Dermis blood vessel endothelial cell (primary cell): ENCODE measurements around the gene LPGAT1. TPM values are rescaled to one million over a fixed set of nuclear protein-coding genes. Genes with fewer than 3 reads are reported as not detected.
"Not testable (repeated sequence)": the region's sequence is repeated elsewhere in the genome, so short reads cannot be mapped to it uniquely, and the experiment has no call there.

Experiments used
- DNase-seq: peaks from one replicate; pipeline ENCODE4 v3.0.0; 2010
- total RNA-seq: library from RNA; depleted of rRNA; stranded (reverse); fragments of >200 nt; gene quantifications from 2 replicates; pipeline ENCODE4 v1.2.3, GENCODE V29; 2014

LPGAT1 gene
- total RNA-seq, 1 donor from 2014 or later: 76.6 TPM

- DNase-seq: no peak
Measured at GRCh38 chr1:211734359-211734758, 96.2 kb downstream of the LPGAT1 start.

- no peak for DNase-seq
Measured at GRCh38 chr1:211732293-211732980, 98.1 kb downstream of the LPGAT1 start.

- DNase-seq: no peak
Measured at GRCh38 chr1:211731456-211732292, 98.9 kb downstream of the LPGAT1 start.

GRCh38 chr1:211730347-211730746 lies 100.2 kb downstream of the LPGAT1 start:
- DNase-seq: no peak

GRCh38 chr1:211729238-211729637 lies 101.3 kb downstream of the LPGAT1 start:
- DNase-seq: no peak

- no peak for DNase-seq
Measured at GRCh38 chr1:211726467-211726995, 104.0 kb downstream of the LPGAT1 start.

GRCh38 chr1:211724687-211725196 lies 105.8 kb downstream of the LPGAT1 start:
- DNase-seq: no peak

- no peak for DNase-seq
Measured at GRCh38 chr1:211723273-211723672, 107.3 kb downstream of the LPGAT1 start.

- no peak for DNase-seq
Measured at GRCh38 chr1:211722277-211723175, 108.0 kb downstream of the LPGAT1 start.

- not testable (repeated sequence) for DNase-seq
Measured at GRCh38 chr1:211716555-211716954, 114.0 kb downstream of the LPGAT1 start.

- DNase-seq: peak; percentile 10
Measured at GRCh38 chr1:211715971-211716370, 114.6 kb downstream of the LPGAT1 start.

- DNase-seq: no peak
Measured at GRCh38 chr1:211714154-211714553, 116.4 kb downstream of the LPGAT1 start.

- no peak for DNase-seq
Measured at GRCh38 chr1:211713231-211713630, 117.3 kb downstream of the LPGAT1 start.

- DNase-seq: no peak
Measured at GRCh38 chr1:211711315-211711705, 119.3 kb downstream of the LPGAT1 start.

GRCh38 chr1:211710566-211711314 lies 119.8 kb downstream of the LPGAT1 start:
- no peak for DNase-seq

- DNase-seq: no peak
Measured at GRCh38 chr1:211708926-211709325, 121.6 kb downstream of the LPGAT1 start.

- no peak for DNase-seq
Measured at GRCh38 chr1:211708006-211708405, 122.6 kb downstream of the LPGAT1 start.

- no peak for DNase-seq
Measured at GRCh38 chr1:211705467-211706091, 125.0 kb downstream of the LPGAT1 start.

- DNase-seq: no peak
Measured at GRCh38 chr1:211704543-211704942, 126.0 kb downstream of the LPGAT1 start.

- no peak for DNase-seq
Measured at GRCh38 chr1:211703812-211704537, 126.6 kb downstream of the LPGAT1 start.
